MM.1S (cell line): ENCODE data around the gene WDR31.

Experiments
- DNase-seq: peaks from one replicate; pipeline ENCODE4 v3.0.0-alpha.2; 2015
- H2AFZ ChIP-seq: fragments of 300-600 bp; sonication (generic); 2 replicates; pipeline ENCODE4 v1.6.0; 2016; ENCODE audit warnings: antibody characterized with exemption, low read length
- H3F3A ChIP-seq: fragments of 300-600 bp; sonication (generic); 2 replicates; pipeline ENCODE4 v1.6.1; 2016; ENCODE audit warnings: mild to moderate bottlenecking, antibody characterized with exemption, low read length, moderate library complexity, mixed read lengths; ENCODE audit not compliant: insufficient read depth
- H3K27ac ChIP-seq: fragments of 300-600 bp; sonication (generic); 2 replicates; pipeline ENCODE4 v1.5.1; 2016; ENCODE audit warnings: mild to moderate bottlenecking, low read length
- H3K27me3 ChIP-seq: fragments of 300-600 bp; sonication (generic); replicated peaks from 2 replicates; pipeline ENCODE4 v1.6.0; 2016; ENCODE audit warnings: low read length; ENCODE audit not compliant: insufficient read depth
- H3K36me3 ChIP-seq: fragments of 300-600 bp; sonication (generic); replicated peaks from 2 replicates; pipeline ENCODE4 v1.6.1; 2016; ENCODE audit warnings: mild to moderate bottlenecking, low read length, mixed read lengths; ENCODE audit not compliant: insufficient read depth
- H3K4me1 ChIP-seq: fragments of 300-600 bp; sonication (generic); 2 replicates; pipeline ENCODE4 v1.6.1; 2016; ENCODE audit warnings: low read length, mixed read lengths
- H3K4me2 ChIP-seq: fragments of 300-600 bp; sonication (generic); 2 replicates; pipeline ENCODE4 v1.6.0; 2016; ENCODE audit warnings: low read depth, low read length
- H3K4me3 ChIP-seq: fragments of 300-600 bp; sonication (generic); 2 replicates; pipeline ENCODE4 v1.5.1; 2016; ENCODE audit warnings: low read length, mixed read lengths
- H3K79me2 ChIP-seq: fragments of 300-600 bp; sonication (generic); 2 replicates; pipeline ENCODE4 v1.6.1; 2016; ENCODE audit warnings: mixed run types, low read length, mixed read lengths
- H3K9ac ChIP-seq: fragments of 300-600 bp; sonication (generic); 2 replicates; pipeline ENCODE4 v1.6.1; 2016; ENCODE audit warnings: low read length, mixed read lengths
- H3K9me2 ChIP-seq: fragments of 300-600 bp; sonication (generic); replicated peaks from 2 replicates; pipeline ENCODE4 v1.6.1; 2016; ENCODE audit warnings: mild to moderate bottlenecking, low read length, mixed read lengths; ENCODE audit not compliant: insufficient read depth
- H3K9me3 ChIP-seq: fragments of 300-600 bp; sonication (generic); replicated peaks from 2 replicates; pipeline ENCODE4 v1.6.1; 2016; ENCODE audit warnings: mild to moderate bottlenecking, low read length, mixed read lengths; ENCODE audit not compliant: insufficient read depth
- H4K20me1 ChIP-seq: fragments of 300-600 bp; sonication (generic); 2 replicates; pipeline ENCODE4 v1.6.1; 2016; ENCODE audit warnings: mild to moderate bottlenecking, low read length, moderate library complexity, mixed read lengths; ENCODE audit not compliant: insufficient read depth
- CTCF ChIP-seq: fragments of 300-600 bp; sonication (generic); IDR thresholded peaks from 2 replicates; pipeline ENCODE4 v1.5.1; 2016; ENCODE audit warnings: antibody characterized with exemption, low read length, mixed read lengths
- EZH2 ChIP-seq: fragments of 300-600 bp; sonication (generic); optimal IDR thresholded peaks from 2 replicates; pipeline ENCODE3; 2017; ENCODE audit warnings: low read depth, mild to moderate bottlenecking, antibody characterized with exemption, low read length, mixed read lengths
- EZH2phosphoT487 ChIP-seq: fragments of 300-600 bp; sonication (generic); IDR thresholded peaks from 2 replicates; pipeline ENCODE4 v1.6.1; 2018; ENCODE audit warnings: antibody characterized with exemption, low read length

WDR31 gene

GRCh38 chr9:113340011-113340699 lies at the start of gene WDR31:
TSS of gene WDR31 (minus strand) at chr9:113340275. CDS start at chr9:113332022, 8,253 bp downstream.
- peak within 1 kb of the TSS; percentile 28; the same call in 1 of the 2 replicates for H3K27ac ChIP-seq

DNA sequence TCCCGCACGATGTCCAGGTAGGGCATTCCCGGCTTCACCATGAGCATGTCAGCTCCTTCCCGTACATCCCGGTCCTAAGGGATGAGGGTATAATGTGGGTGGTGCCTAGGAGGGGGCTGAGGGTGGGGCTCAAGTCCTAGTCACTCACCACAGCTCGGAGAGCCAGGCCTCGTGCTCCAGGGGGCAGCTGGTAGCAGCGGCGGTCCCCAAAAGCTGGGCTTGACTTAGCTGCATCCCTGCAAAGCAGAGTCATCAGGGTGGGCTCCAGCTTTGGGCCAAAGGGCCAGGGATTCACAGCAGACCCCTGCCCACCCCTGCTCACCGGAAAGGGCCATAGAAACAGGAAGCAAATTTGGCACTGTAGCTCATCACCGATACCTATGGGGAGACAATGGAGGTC lies 49.4 kb upstream of the WDR31 start:
- H3K27me3 ChIP-seq = no peaks in the 10 kb centered on the region
- no peaks in the 10 kb centered on the region for H3K4me1 ChIP-seq
- H4K20me1 ChIP-seq = no peaks in the 10 kb centered on the region
- no peak overlapping the region for H3K9ac ChIP-seq
- H3F3A ChIP-seq = no peaks in the 10 kb centered on the region
- no peak for DNase-seq
- TF ChIP-seq CTCF (no peak), EZH2 (no peak), EZH2phosphoT487 (no peak)
- H3K9me3 ChIP-seq = no peaks in the 10 kb centered on the region
- no peaks in the 10 kb centered on the region for H3K36me3 ChIP-seq
- no peak overlapping the region for H3K27ac ChIP-seq
- no peaks in the 10 kb centered on the region for H3K9me2 ChIP-seq
- H2AFZ ChIP-seq = no peak overlapping the region
- no peak overlapping the region for H3K4me3 ChIP-seq
- H3K4me2 ChIP-seq = no peak overlapping the region
- H3K79me2 ChIP-seq = no peaks in the 10 kb centered on the region

More at GRCh38 chr9:113340011-113340699, at the start of gene WDR31:
- H3K79me2 ChIP-seq = no peaks in the 10 kb centered on the region
- no peaks in the 10 kb centered on the region for H3K9me3 ChIP-seq
- DNase-seq = peak; percentile 82
- peak within 1 kb of the TSS; percentile 66 for H3K9ac ChIP-seq
- peak within 1 kb of the TSS; percentile 88 for H3K4me3 ChIP-seq
- H3K4me2 ChIP-seq = peak within 1 kb of the TSS; percentile 100
- H3K4me1 ChIP-seq = peaks cover 15% of the 10 kb centered on the region; the same call in 1 of the 2 replicates
- no peaks in the 10 kb centered on the region for H3K36me3 ChIP-seq
- H4K20me1 ChIP-seq = no peaks in the 10 kb centered on the region
- no peaks in the 10 kb centered on the region for H3K27me3 ChIP-seq
- H3F3A ChIP-seq = no peaks in the 10 kb centered on the region
- no peak for TF ChIP-seq EZH2
- TF ChIP-seq EZH2phosphoT487 = no peak
- TF ChIP-seq CTCF = no peak; the same call in 1 of the 2 replicates
- H3K9me2 ChIP-seq = no peaks in the 10 kb centered on the region
- H2AFZ ChIP-seq = peak within 1 kb of the TSS; percentile 97

- Histone ChIP-seq H2AFZ (no peak overlapping the region), H3K27me3 (no peaks in the 10 kb centered on the region), H3K9me2 (no peaks in the 10 kb centered on the region)
Measured at GRCh38 chr9:113388833-113389232, 48.8 kb upstream of the WDR31 start.

More at GRCh38 chr9:113388833-113389232, 48.8 kb upstream of the WDR31 start:
- no peak overlapping the region for H3K4me2 ChIP-seq
- H3K9ac ChIP-seq = no peak overlapping the region
- H3K27ac ChIP-seq = no peak overlapping the region
- H3K4me1 ChIP-seq = no peaks in the 10 kb centered on the region
- no peak for TF ChIP-seq EZH2phosphoT487
- TF ChIP-seq EZH2 = no peak
- no peak for TF ChIP-seq CTCF
- H4K20me1 ChIP-seq = no peaks in the 10 kb centered on the region
- H3F3A ChIP-seq = no peaks in the 10 kb centered on the region
- no peaks in the 10 kb centered on the region for H3K36me3 ChIP-seq
- H3K4me3 ChIP-seq = no peak overlapping the region
- no peaks in the 10 kb centered on the region for H3K79me2 ChIP-seq
- no peak for DNase-seq
- no peaks in the 10 kb centered on the region for H3K9me3 ChIP-seq
